RWPE1 (cell line): ENCODE data around the gene CFAP300.

Experiments
- CTCF ChIA-PET: fragments of 350-600 bp; sonication (Branson Sonifier 250); formaldehyde crosslinking; extraction: SDS; loops from one replicate; lab custom pipeline; 2021; lab: Yijun Ruan, JAX
- POLR2A ChIA-PET: fragments of 400-600 bp; formaldehyde crosslinking; extraction: SDS; loops from one replicate; lab custom pipeline; 2020; ENCODE audit warnings: antibody characterized with exemption; ENCODE audit not compliant: low non-redundant PET; lab: Yijun Ruan, JAX
- DNase-seq: peaks from one replicate; pipeline ENCODE4 v3.0.0; 2012; ENCODE audit warnings: low spot score
- H3K27ac ChIP-seq: fragments of 450-650 bp; 2 replicates; pipeline ENCODE4 v1.5.1; 2017
- CTCF ChIP-seq: fragments of 450-650 bp; conservative IDR thresholded peaks from 2 replicates; pipeline ENCODE4 v1.5.1; 2017; ENCODE audit warnings: low read depth, mild to moderate bottlenecking

CFAP300 gene

GRCh38 chr11:102007567-102008437, 39.4 kb upstream of the CFAP300 start:
- POLR2A ChIA-PET, result no interaction called here
- DNase-seq, result peak; percentile 42
- CTCF ChIA-PET, result interaction anchor here (0.6 to 1.9 kb wide), 9 partner anchors 11 to 1077 kb away, joined by 3 to 30 read pairs (median 4); no protein-coding TSS in a partner anchor
- no peak overlapping the region for H3K27ac ChIP-seq
- peak; percentile 54 for TF ChIP-seq CTCF

- no peak for TF ChIP-seq CTCF
- peak overlapping the region; percentile 82 for H3K27ac ChIP-seq
- ChIA-PET CTCF (interaction anchor here (0.6 kb wide), 1 partner anchor 262 kb away, joined by 3 read pairs; no protein-coding TSS in a partner anchor), POLR2A (interaction anchor here (0.7 kb wide), 1 partner anchor 15 kb away, joined by 4 read pairs; no protein-coding TSS in a partner anchor)
- peak; percentile 94 for DNase-seq
Measured at GRCh38 chr11:102010776-102011494, 36.3 kb upstream of the CFAP300 start.

- POLR2A ChIA-PET, result no interaction called here
- TF ChIP-seq CTCF, result no peak
- DNase-seq, result no peak
- CTCF ChIA-PET, result interaction anchor here (0.5 to 0.7 kb wide), 3 partner anchors 38 to 1331 kb away, joined by 4 read pairs; no protein-coding TSS in a partner anchor
- no peak overlapping the region for H3K27ac ChIP-seq
Measured at GRCh38 chr11:102012946-102013345, 34.3 kb upstream of the CFAP300 start.

- ChIA-PET CTCF (no interaction called here), POLR2A (no interaction called here)
Measured at GRCh38 chr11:102014756-102015155, 32.5 kb upstream of the CFAP300 start.

GRCh38 chr11:102017026-102017425, 30.2 kb upstream of the CFAP300 start:
- ChIA-PET POLR2A (no interaction called here), CTCF (no interaction called here)
- no peak for TF ChIP-seq CTCF
- no peak for DNase-seq
- no peak overlapping the region for H3K27ac ChIP-seq

More at GRCh38 chr11:102014756-102015155, 32.5 kb upstream of the CFAP300 start:
- DNase-seq, result no peak
- H3K27ac ChIP-seq, result no peak overlapping the region
- TF ChIP-seq CTCF, result no peak

DNA sequence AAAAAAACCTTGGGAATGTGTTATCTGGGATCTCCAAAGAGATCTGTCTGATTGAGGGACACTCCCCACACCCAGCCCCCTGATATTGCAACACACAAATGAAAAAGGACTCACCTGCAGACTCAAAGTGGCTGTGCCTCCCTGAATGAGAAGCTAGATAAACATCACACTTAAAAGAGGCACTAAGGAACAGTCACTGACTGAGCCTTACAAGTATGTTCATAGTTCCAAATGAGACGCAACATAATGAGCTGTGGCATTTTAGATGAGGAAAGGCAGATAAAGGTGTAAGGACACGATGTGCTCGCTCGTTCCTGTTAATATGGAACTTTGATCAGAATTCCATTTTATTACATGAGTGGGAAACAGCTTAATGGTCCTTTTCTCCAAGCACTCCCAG, 21.0 kb upstream of the CFAP300 start:
- TF ChIP-seq CTCF, result no peak
- no peak for DNase-seq
- POLR2A ChIA-PET, result no interaction called here
- no peak overlapping the region for H3K27ac ChIP-seq
- CTCF ChIA-PET, result no interaction called here
